ENCODE measurements around the gene MYOD1.

Gene MYOD1

DNA sequence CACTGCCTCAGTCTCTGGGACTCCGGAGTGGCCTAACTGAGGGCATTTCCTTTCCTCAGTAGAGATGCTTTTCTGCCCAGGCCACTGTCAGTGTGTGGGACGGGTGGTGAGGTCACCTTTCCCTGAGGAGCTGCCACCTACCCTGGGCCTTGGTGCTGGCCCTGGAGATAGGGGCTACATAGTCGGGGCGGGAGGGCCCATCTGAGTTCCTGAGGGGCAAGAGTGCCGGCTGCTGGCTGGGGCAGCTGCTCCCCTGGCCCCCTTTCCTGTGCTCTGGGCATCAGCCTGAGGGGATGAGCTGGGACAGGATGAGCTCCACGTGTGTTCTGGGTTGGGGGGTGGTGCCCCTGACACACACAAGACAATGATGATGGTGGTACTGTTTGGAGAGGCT lies 20.6 kb downstream of the MYOD1 start:
- DNase-seq (ENCODE audit: low read depth), result no peak

DNA sequence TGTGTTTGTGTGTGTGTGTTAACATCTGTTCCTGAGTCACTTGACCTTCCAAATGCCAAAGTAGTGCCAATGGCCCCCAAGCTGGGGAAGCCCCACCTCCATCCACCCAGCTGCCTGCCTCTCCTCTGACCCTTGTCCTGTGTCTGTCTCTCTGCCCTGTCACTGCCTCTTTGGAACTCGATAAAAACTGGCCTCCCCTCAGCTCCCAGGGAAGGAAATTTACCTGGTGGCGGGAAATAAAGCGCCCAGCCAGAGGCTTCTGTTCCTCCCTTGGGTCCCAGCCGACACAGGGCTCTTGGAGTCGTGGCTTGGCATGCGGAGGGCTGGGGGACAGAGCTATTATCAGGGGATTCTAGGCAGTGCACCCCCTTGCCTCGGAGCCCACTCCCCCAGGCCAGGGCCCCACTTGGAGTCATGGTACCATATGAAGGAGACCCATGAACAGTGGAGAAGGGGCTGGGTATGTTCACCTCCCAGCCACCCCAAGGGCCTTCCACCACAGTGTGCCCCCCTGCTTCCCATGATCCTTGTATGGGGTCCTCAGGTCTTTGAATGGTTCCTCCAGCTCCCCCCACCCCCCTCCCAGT lies 21.4 kb downstream of the MYOD1 start:
- no peak overlapping the region for H3K4me3 ChIP-seq (ENCODE audit: low read length)
- no peak for DNase-seq (ENCODE audit: low read depth)
- TF ChIP-seq, protein P1, sequence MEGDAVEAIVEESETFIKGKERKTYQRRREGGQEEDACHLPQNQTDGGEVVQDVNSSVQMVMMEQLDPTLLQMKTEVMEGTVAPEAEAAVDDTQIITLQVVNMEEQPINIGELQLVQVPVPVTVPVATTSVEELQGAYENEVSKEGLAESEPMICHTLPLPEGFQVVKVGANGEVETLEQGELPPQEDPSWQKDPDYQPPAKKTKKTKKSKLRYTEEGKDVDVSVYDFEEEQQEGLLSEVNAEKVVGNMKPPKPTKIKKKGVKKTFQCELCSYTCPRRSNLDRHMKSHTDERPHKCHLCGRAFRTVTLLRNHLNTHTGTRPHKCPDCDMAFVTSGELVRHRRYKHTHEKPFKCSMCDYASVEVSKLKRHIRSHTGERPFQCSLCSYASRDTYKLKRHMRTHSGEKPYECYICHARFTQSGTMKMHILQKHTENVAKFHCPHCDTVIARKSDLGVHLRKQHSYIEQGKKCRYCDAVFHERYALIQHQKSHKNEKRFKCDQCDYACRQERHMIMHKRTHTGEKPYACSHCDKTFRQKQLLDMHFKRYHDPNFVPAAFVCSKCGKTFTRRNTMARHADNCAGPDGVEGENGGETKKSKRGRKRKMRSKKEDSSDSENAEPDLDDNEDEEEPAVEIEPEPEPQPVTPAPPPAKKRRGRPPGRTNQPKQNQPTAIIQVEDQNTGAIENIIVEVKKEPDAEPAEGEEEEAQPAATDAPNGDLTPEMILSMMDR (IDR thresholded peaks at IDR 0.05; ENCODE audit: insufficient read depth, low read depth, low read length, missing control alignments), result no peak

More for the DNA sequence above, 20.6 kb downstream of the MYOD1 start:
- TF ChIP-seq, protein P1 (IDR thresholded peaks at IDR 0.05; ENCODE audit: insufficient read depth, low read depth, low read length, missing control alignments), result no peak
- H3K4me3 ChIP-seq (ENCODE audit: low read length), result no peak overlapping the region

DNA sequence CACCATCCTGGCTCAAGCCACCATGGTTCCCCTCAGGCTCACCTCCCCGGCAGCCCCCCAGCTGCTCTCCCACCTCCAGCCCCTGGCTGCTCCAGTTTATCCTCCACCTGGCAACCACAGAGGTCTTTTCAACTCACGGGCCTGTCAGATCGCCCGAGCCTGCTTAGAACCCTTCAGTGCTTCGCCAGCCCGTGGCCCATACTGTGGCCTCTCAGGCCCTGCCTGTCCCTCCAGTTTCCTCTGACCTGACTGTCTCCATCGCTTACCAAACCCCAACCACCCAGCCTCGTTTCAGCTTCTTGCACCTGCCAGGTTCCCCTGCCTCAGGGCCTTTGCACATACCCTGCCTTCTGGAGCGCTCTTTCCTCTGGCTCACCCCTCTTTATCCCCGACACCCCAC lies 22.1 kb downstream of the MYOD1 start:
- DNase-seq (ENCODE audit: low read depth), result no peak
- TF ChIP-seq, protein P1 (IDR thresholded peaks at IDR 0.05; ENCODE audit: insufficient read depth, low read depth, low read length, missing control alignments), result no peak
- no peak overlapping the region for H3K4me3 ChIP-seq (ENCODE audit: low read length)

DNA sequence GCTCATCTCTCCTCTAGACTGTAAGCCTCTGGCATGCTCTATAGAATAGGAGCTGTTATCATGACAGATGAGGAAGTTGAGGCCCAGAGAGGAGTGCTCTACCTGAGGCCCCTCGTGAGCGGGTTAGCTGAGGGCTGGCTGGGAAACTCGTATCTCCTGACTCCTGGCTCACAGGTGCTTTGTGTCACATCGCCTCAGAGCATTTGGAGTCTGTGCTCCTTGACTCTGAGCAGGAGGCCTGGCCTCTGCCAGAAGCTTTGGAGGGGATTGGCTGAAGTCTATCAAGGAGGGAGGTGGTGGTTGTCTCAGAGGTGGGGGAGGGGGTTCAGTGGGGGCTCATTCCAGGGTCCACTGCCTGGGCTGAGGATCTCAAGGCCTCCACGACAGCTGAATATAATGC lies 22.6 kb downstream of the MYOD1 start:
- H3K4me3 ChIP-seq (ENCODE audit: low read length), result no peak overlapping the region
- TF ChIP-seq, protein P1 (IDR thresholded peaks at IDR 0.05; ENCODE audit: insufficient read depth, low read depth, low read length, missing control alignments), result no peak
- no peak for DNase-seq (ENCODE audit: low read depth)

DNA sequence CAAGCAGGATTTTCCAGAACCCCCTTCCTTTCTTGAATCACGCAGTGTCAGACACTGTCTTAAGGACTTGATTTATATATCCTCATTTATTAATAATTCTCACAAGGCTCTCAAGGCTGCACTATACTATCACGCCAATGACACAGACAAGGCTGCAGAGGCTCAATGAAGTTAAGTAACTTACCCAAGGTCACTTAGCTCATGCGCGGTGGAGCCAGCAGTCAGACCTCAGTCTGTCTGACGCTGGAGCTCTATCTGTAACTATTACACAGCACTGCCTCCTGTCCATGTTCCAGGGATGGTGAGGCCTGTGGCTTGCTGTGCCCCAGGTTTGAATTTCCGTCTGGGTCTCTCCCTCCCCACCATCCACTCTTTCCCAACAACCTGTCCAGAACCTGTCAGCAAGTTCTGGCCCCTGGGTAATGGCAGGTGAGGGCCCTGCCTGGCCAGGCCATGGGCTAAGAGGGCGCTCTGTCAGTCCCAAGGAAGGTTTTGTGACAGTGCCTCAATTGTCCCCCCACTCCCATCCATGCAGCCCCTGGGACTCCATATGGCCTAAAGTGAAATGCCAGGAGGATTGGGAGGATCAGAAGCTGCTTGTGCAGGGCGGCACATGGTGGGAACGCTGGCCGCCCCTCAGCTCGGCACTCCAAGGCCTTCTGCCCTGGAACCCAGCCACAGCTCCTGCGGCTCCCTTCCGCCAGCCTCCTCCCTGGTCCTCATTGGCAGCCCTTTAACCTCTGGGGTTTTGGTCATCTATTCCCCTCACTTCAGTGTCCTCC lies 23.8 kb downstream of the MYOD1 start:
- TF ChIP-seq, protein P1 (IDR thresholded peaks at IDR 0.05; ENCODE audit: insufficient read depth, low read depth, low read length, missing control alignments), result no peak
- DNase-seq (ENCODE audit: low read depth), result no peak
- H3K4me3 ChIP-seq (ENCODE audit: low read length), result no peak overlapping the region

DNA sequence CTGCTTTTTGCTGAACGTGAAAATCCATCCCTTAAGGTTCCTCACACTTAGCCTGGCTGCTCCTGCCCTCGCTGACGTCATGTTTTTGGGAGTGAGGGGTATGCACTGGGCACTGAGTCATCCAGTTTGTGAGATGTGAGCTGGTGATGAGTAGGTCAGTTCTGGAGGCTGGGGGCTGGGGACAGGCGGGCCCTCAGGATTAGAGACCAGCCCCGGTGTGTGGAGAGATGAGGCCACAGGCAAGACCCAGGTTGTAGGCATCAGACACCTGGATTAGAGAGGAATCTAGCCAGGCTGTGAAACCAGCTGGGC lies 24.4 kb downstream of the MYOD1 start:
- no peak overlapping the region for H3K4me3 ChIP-seq (ENCODE audit: low read length)
- peak; percentile 24 for DNase-seq (ENCODE audit: low read depth)
- TF ChIP-seq, protein P1 (IDR thresholded peaks at IDR 0.05; ENCODE audit: insufficient read depth, low read depth, low read length, missing control alignments), result no peak

Measured in epithelial cell of esophagus (primary cell).